ENCODE measurements around the gene MMP17. TPM values are rescaled to one million over a fixed set of nuclear protein-coding genes. Genes with fewer than 3 reads are reported as not detected.

Gene MMP17
- polyA plus RNA-seq, 3 donors from 2014 or later = 0.72 TPM; not detected in 2

DNA sequence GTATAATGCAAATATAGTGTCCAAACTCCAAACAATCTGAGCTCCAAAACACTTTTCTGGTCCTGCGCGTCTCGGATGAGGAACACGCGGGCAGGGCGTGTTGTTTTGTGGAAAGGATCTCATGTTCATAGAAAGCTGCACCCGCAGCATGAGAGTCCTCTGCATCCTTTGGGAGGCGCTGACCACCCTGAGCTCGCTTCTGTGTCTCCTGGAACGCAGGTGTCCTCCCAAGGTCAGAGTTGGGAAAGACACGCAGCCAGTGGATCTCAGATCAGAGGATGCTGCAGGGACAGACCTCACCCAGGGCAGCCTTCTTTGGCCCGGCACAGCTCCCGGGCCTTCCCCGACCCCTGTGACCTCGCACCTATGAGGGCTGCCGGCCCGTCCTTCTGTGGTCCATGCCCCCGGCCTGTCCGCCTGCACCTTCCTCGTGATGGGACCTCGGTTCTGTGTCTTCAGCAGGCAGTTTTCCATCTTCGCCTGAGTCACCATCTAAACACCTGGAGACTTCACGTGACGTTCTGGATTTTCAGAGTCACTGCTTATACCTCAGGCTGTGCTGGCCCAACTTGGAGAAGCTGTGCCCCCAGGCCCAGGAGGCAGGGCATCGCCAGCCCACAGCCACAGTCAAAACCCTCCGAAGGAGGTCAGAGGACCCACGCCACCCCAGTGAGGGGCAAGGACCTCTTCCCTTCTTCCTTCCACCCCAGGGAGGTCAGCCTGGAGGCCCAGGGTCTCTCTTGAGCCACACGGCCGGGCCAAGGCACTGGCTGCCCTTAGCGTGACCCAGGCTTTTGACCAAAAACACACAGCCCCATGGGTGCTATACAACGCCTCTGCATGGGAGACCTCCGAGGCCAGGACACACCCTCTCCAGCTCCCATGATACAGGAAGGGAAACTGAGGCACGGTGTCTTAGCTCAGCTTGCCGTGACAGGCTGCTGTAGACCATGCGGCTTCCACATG, 25.9 kb downstream of the MMP17 start:
- H3K27ac Mint-ChIP-seq = no peak overlapping the region
- no peak overlapping the region for H3K4me3 Mint-ChIP-seq
- H3K9me3 Mint-ChIP-seq = no peaks in the 10 kb centered on the region
- peaks cover 0 to 6% (median 2%) of the 10 kb centered on the region in 3 donors for H3K27me3 Mint-ChIP-seq (ENCODE audit: low read depth in 3 of 3)
- DNase-seq = no peak
- peaks cover 0 to 5% (median 0%) of the 10 kb centered on the region in 3 donors for H3K36me3 Mint-ChIP-seq
- H3K4me1 Mint-ChIP-seq = no peaks in the 10 kb centered on the region

DNA sequence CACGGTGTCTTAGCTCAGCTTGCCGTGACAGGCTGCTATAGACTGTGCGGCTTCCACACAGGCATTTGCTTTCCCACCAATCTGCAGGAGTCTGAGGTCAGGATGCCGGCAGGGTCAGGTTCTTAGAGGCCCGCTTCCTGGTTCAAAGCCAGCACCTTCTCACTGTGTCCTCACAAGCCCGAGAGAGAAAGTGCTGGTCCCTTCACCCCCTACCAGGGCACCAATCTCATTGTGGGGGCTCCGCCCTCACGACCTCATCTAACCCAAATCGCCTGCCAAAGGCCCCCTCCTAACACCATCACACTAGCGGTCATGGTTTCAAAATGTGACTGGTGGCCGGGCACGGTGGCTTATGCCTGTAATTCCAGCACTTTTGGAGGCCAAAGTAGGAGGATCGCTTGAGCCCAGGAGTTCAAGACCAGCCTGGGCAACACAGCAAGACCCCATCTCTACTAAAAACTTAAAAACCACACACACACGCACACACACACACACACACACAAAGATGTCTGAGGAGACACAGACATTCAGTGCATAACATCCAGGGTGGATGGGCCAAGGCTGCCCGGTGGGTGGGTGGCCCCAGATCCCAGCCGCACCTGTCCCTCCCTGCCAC, 26.8 kb downstream of the MMP17 start:
- Mint-ChIP-seq H3K36me3 (peaks cover 0 to 5% (median 0%) of the 10 kb centered on the region in 3 donors), H3K27ac (no peak overlapping the region), H3K9me3 (no peaks in the 10 kb centered on the region), H3K4me3 (no peak overlapping the region), H3K27me3 (ENCODE audit: low read depth in 3 of 3) (peaks cover 0 to 6% (median 2%) of the 10 kb centered on the region in 3 donors), H3K4me1 (no peaks in the 10 kb centered on the region)
- no peak for DNase-seq

DNA sequence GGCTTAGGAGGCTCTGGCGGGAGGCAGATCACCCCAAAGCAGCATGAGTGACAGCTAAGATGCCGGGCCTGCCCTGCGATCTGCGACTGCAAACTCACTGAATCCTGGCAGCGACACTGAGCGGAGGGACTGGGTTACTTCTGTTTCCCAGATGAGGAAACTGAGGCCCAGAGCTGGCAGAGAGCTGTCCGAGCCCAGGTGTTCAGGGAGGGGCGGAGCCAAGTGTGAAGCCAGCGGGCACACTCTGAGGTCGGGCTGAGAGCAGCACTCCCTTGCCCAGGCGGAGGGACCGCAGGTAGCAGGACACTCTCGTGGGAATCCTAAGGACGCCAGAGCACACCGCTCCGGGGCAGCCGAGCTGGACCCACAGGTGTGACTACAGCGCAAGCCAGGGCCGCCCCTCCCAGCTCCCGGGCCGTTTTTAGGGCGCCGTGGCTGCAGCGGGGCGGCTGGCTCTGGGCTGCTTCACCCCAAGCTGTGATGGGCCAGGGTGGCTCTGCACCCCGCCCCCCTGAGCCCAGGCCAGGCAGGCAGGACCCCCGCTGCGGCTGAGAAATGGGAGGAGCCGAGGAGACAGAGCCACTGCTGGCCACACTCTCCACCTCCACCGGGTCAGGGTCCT, 27.4 kb downstream of the MMP17 start:
- no peak overlapping the region for H3K4me3 Mint-ChIP-seq
- peaks cover 0 to 5% (median 0%) of the 10 kb centered on the region in 3 donors for H3K36me3 Mint-ChIP-seq
- peaks cover 0 to 6% (median 2%) of the 10 kb centered on the region in 3 donors for H3K27me3 Mint-ChIP-seq (ENCODE audit: low read depth in 3 of 3)
- no peaks in the 10 kb centered on the region for H3K9me3 Mint-ChIP-seq
- peak overlapping the region in 1 of 6 donors; percentile 65 for H3K27ac Mint-ChIP-seq
- no peaks in the 10 kb centered on the region for H3K4me1 Mint-ChIP-seq
- no peak for DNase-seq

GRCh38 chr12:131856366-131857097, 28.3 kb downstream of the MMP17 start:
- no peak for DNase-seq
- peaks cover 0 to 5% (median 0%) of the 10 kb centered on the region in 3 donors for H3K36me3 Mint-ChIP-seq
- no peaks in the 10 kb centered on the region for H3K4me1 Mint-ChIP-seq
- H3K4me3 Mint-ChIP-seq = peak overlapping the region in 1 of 5 donors; percentile 5
- H3K9me3 Mint-ChIP-seq = no peaks in the 10 kb centered on the region
- peak overlapping the region in 3 of 6 donors; percentile 53 to 65 (median 56) for H3K27ac Mint-ChIP-seq
- H3K27me3 Mint-ChIP-seq (ENCODE audit: low read depth in 3 of 3) = peaks cover 0 to 6% (median 2%) of the 10 kb centered on the region in 3 donors

DNA sequence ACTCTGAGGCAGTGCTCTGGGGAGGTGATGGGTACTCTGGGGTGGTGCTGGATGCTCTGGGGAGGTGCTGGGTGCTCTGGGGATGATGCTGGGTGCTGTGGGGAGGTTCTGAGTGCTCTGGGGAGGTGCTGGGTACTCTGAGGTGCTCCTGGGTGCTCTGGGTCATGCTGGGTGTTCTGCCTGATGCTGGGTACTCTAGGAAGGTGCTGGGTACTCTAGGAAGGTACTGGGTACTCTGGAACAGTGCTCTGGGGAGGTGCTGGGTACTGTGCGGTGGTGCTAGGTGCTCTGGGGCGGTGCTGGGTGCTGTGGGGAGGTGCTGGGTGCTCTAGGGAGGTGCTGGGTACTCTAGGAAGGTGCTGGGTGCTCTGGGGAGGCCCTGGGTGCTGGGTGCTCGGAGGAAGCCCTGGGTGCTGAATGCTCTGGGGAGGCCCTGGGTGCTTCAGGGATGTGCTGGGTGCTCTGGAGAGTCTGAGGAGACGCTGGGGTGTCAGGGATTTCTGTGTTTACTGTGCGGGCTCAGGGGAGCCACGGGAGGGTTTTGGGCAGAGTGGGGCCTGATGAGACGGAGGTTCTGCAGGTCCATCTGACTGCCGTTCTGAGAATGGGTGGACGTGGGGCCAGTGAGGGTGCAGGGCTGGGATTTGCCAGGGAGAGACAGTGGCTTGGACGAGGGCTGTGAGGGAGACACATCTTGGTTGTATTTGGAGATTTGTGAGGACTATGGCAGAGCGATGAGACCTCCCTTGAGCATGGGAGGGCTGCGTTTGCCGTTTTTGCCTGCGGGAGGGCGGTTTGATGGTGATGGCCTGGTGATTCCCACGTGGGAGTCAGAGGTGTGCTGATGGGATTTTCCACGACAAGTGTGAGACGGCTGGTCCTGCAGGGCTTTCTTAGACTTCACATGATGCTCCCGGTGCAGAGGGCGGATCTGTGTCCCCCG, 30.0 kb downstream of the MMP17 start:
- H3K4me1 Mint-ChIP-seq = no peaks in the 10 kb centered on the region
- peaks cover 0 to 5% (median 0%) of the 10 kb centered on the region in 3 donors for H3K36me3 Mint-ChIP-seq
- no peaks in the 10 kb centered on the region for H3K9me3 Mint-ChIP-seq
- peak overlapping the region in 1 of 6 donors; percentile 28 for H3K27ac Mint-ChIP-seq
- H3K27me3 Mint-ChIP-seq (ENCODE audit: low read depth in 3 of 3) = peaks cover 0 to 6% (median 2%) of the 10 kb centered on the region in 3 donors
- DNase-seq = no peak
- no peak overlapping the region for H3K4me3 Mint-ChIP-seq

- H3K27me3 Mint-ChIP-seq (ENCODE audit: low read depth in 3 of 3) = peaks cover 0 to 6% (median 2%) of the 10 kb centered on the region in 3 donors
- peaks cover 0 to 5% (median 0%) of the 10 kb centered on the region in 3 donors for H3K36me3 Mint-ChIP-seq
- no peak for DNase-seq
- H3K4me3 Mint-ChIP-seq = no peak overlapping the region
- H3K4me1 Mint-ChIP-seq = no peaks in the 10 kb centered on the region
- H3K27ac Mint-ChIP-seq = no peak overlapping the region
- no peaks in the 10 kb centered on the region for H3K9me3 Mint-ChIP-seq
These were observed 32.5 kb downstream of the MMP17 start for GRCh38 chr12:131860472-131861260.

DNA sequence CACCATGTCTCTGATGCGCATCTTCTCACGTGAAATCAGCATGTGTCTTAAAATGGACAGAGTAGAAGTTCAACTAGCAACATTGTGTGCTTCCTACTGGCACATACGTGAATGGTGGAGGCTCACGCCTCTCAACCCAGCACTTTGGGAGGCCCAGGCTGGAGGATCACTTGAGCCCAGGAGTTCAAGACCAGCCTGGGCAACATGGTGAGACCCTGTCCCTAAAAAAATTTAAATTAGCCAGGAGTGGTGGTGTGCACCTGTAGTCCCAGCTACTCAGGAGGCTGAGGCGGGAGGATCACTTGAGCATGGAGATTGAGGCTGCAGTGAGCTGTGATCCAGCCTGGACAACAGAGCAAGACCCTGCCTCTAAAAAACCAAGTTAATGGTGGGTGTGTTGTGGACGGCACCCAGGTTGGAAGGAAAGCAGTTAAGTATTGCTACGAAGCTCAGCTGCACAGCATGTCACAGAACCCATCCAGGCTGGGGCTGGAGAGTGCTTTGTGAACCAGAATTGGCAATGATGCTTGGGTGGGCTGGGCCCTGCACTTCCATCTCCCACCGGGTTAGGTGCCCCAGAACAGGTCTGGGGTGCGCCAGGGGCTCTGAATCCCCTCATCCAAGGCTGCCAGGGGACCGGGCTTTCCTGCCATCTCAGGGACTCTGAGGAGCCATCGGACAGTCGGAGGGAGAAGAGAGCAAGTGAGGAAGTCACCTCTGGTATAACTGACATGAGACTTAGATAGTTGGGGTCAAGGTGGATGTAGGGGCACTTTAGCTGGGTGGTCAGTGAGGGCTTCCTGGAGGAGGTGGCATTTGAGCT, 33.3 kb downstream of the MMP17 start:
- Mint-ChIP-seq H3K4me3 (no peak overlapping the region), H3K36me3 (no peaks in the 10 kb centered on the region), H3K27ac (no peak overlapping the region), H3K4me1 (no peaks in the 10 kb centered on the region), H3K9me3 (no peaks in the 10 kb centered on the region), H3K27me3 (ENCODE audit: low read depth in 3 of 3) (peaks cover 0 to 6% (median 0%) of the 10 kb centered on the region in 3 donors)
- DNase-seq = no peak

DNA sequence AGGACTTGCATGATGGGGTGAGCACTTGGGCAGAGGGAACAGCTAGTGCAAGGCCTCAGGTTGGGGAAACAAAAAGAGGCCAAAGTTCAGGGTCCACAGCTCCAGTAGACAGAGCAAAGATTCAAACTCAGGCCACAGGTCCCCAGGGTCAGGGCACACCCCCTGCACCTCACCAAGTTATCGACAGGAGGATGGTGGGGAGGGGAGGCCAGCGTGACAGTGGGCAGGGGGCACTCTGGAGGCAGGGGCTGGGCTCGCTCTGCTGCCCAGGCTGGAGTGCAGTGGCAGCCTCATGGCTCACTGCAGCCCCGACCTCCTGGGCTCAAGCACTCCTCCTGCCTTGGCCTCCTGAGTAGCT, 33.9 kb downstream of the MMP17 start:
- H3K36me3 Mint-ChIP-seq = no peaks in the 10 kb centered on the region
- DNase-seq = no peak
- H3K4me1 Mint-ChIP-seq = no peaks in the 10 kb centered on the region
- peaks cover 0 to 6% (median 0%) of the 10 kb centered on the region in 3 donors for H3K27me3 Mint-ChIP-seq (ENCODE audit: low read depth in 3 of 3)
- no peak overlapping the region for H3K27ac Mint-ChIP-seq
- no peak overlapping the region for H3K4me3 Mint-ChIP-seq
- no peaks in the 10 kb centered on the region for H3K9me3 Mint-ChIP-seq

- no peak overlapping the region for H3K4me3 Mint-ChIP-seq
- no peaks in the 10 kb centered on the region for H3K36me3 Mint-ChIP-seq
- no peak for DNase-seq
- peak overlapping the region in 2 of 6 donors; percentile 34 to 57 for H3K27ac Mint-ChIP-seq
- H3K9me3 Mint-ChIP-seq = no peaks in the 10 kb centered on the region
- H3K27me3 Mint-ChIP-seq (ENCODE audit: low read depth in 3 of 3) = peaks cover 0 to 6% (median 0%) of the 10 kb centered on the region in 3 donors
- H3K4me1 Mint-ChIP-seq = no peaks in the 10 kb centered on the region
These were observed 34.4 kb downstream of the MMP17 start for GRCh38 chr12:131862600-131862993.

- Mint-ChIP-seq H3K9me3 (no peaks in the 10 kb centered on the region), H3K36me3 (no peaks in the 10 kb centered on the region), H3K4me3 (no peak overlapping the region), H3K27ac (peak overlapping the region in 2 of 6 donors; percentile 34 to 57), H3K4me1 (no peaks in the 10 kb centered on the region), H3K27me3 (ENCODE audit: low read depth in 3 of 3) (peaks cover 0 to 6% (median 0%) of the 10 kb centered on the region in 3 donors)
- no peak for DNase-seq
These were observed 35.0 kb downstream of the MMP17 start for GRCh38 chr12:131862994-131863710.
